Dermis lymphatic vessel endothelial cell (primary cell): Measurements from ENCODE around the gene REXO2. TPM values are rescaled to one million over a fixed set of nuclear protein-coding genes. Genes with fewer than 3 reads are reported as not detected.

Experiments used
- total RNA-seq: library from RNA; depleted of rRNA; stranded (reverse); fragments of >200 nt; gene quantifications from 2 replicates; pipeline ENCODE4 v1.2.1, GENCODE V29; 2014

REXO2 gene
- total RNA-seq, result 126 and 165 TPM in 2 replicates

GRCh38 chr11:114439229-114440120, at the start of gene REXO2:
Gene REXO2, plus strand, starts transcription at chr11:114439467. Its CDS starts 62 bp downstream, at chr11:114439529.

GRCh38 chr11:114400216-114400914, 38.9 kb upstream of the REXO2 start, which contains the start of the genes C11orf71 and RBM7:
Gene C11orf71, minus strand, starts transcription at chr11:114400511. Its CDS starts 180 bp downstream, at chr11:114400331.
Gene RBM7, plus strand, starts transcription at chr11:114400666. Its CDS starts 6 bp downstream, at chr11:114400672.

Other genes starting within 250 kb of the REXO2 start
- gene NNMT, start 143.1 kb upstream of the REXO2 start, total RNA-seq, result 52.1 and 145 TPM in 2 replicates
- gene C11orf71, start 39.0 kb upstream of the REXO2 start, total RNA-seq, result 5.7 and 7.2 TPM in 2 replicates
- 64.7 and 68.2 TPM in 2 replicates for gene RBM7, start 38.8 kb upstream of the REXO2 start, total RNA-seq
- not detected in 2 replicates for gene NXPE1, start 120.4 kb downstream of the REXO2 start, total RNA-seq
- gene NXPE4, start 156.3 kb downstream of the REXO2 start, total RNA-seq, result not detected in 2 replicates
- not detected in 2 replicates for gene NXPE2, start 239.1 kb downstream of the REXO2 start, total RNA-seq